Keratinocyte (primary cell): Measurements from ENCODE around the gene TMEM208. TPM values are rescaled to one million over a fixed set of nuclear protein-coding genes. Genes with fewer than 3 reads are reported as not detected.

Experiments used
- DNase-seq: peaks from one replicate; pipeline ENCODE4 v3.0.0-alpha.2; 2011; ENCODE audit warnings: low read depth, missing footprints, low spot score
- FAIRE-seq: peaks from 2 replicates; lab custom pipeline; 2011; peaks lifted over from hg19 to GRCh38; lab: Jason Lieb, UNC
- H2AFZ ChIP-seq: 2 replicates; pipeline ENCODE4 v1.6.0; 2012; ENCODE audit warnings: low read length, control low read depth, inconsistent platforms; ENCODE audit not compliant: control insufficient read depth
- H3K27ac ChIP-seq: 2 replicates; pipeline ENCODE4 v1.5.1; 2011; ENCODE audit warnings: low read length; ENCODE audit not compliant: control insufficient read depth, insufficient read depth
- H3K27me3 ChIP-seq: 3 replicates; pipeline ENCODE4 v1.6.0; 2011; ENCODE audit warnings: low read length; ENCODE audit not compliant: control insufficient read depth, insufficient read depth; ENCODE audit errors: extremely low read depth
- H3K36me3 ChIP-seq, 2 experiments: 2 replicates in 1 of 2; 3 replicates in 1 of 2; pipeline ENCODE4 v1.5.1; 2011; ENCODE audit warnings: low read length in 2 of 2, mild to moderate bottlenecking in 1 of 2; ENCODE audit not compliant: control insufficient read depth in 2 of 2, insufficient read depth in 2 of 2; ENCODE audit errors: extremely low read depth in 1 of 2
- H3K4me1 ChIP-seq: 3 replicates; pipeline ENCODE4 v1.5.1; 2011; ENCODE audit warnings: low read length; ENCODE audit not compliant: control insufficient read depth, insufficient read depth; ENCODE audit errors: extremely low read depth
- H3K4me2 ChIP-seq: 3 replicates; pipeline ENCODE4 v1.6.0; 2011; ENCODE audit warnings: low read depth, low read length; ENCODE audit not compliant: control insufficient read depth, insufficient read depth; ENCODE audit errors: extremely low read depth
- H3K4me3 ChIP-seq, 3 experiments: fragments of 200-600 bp in 1 of 3; sonication (generic) in 1 of 3; 2 replicates in 2 of 3; 3 replicates in 1 of 3; pipeline ENCODE4 v1.5.1; 2011 to 2016; ENCODE audit warnings: low read length in 3 of 3, mild to moderate bottlenecking in 3 of 3, control low read depth in 2 of 3, inconsistent platforms in 1 of 3, low read depth in 1 of 3, mixed read lengths in 1 of 3, mixed run types in 1 of 3, moderate library complexity in 1 of 3; ENCODE audit not compliant: control insufficient read depth in 2 of 3, insufficient read depth in 2 of 3; ENCODE audit errors: extremely low read depth in 1 of 3
- H3K79me2 ChIP-seq: 2 replicates; pipeline ENCODE4 v1.6.0; 2012; ENCODE audit warnings: low read length; ENCODE audit not compliant: control insufficient read depth, insufficient read depth
- H3K9ac ChIP-seq: 3 replicates; pipeline ENCODE4 v1.6.0; 2011; ENCODE audit warnings: low read length; ENCODE audit not compliant: control insufficient read depth, insufficient read depth; ENCODE audit errors: extremely low read depth
- H3K9me1 ChIP-seq: 3 replicates; pipeline ENCODE4 v1.6.0; 2011; ENCODE audit warnings: low read length; ENCODE audit not compliant: control insufficient read depth, insufficient read depth; ENCODE audit errors: extremely low read depth
- H3K9me3 ChIP-seq: 2 replicates; pipeline ENCODE4 v1.5.1; 2012; ENCODE audit warnings: low read depth, low read length; ENCODE audit not compliant: control insufficient read depth
- H4K20me1 ChIP-seq: 3 replicates; pipeline ENCODE4 v1.6.0; 2011; ENCODE audit warnings: low read length; ENCODE audit not compliant: control insufficient read depth, insufficient read depth; ENCODE audit errors: extremely low read depth
- CTCF ChIP-seq, 3 experiments: IDR thresholded peaks in 1 of 3; conservative IDR thresholded peaks in 1 of 3; optimal IDR thresholded peaks in 1 of 3; 2 replicates in 2 of 3; 3 replicates in 1 of 3; pipeline versions ENCODE3 to v1.5.1; 2011; ENCODE audit warnings: low read length in 3 of 3, mild to moderate bottlenecking in 3 of 3, moderate library complexity in 2 of 3, control low read depth in 1 of 3, inconsistent platforms in 1 of 3; ENCODE audit not compliant: insufficient read depth in 2 of 3; ENCODE audit errors: extremely low read depth in 1 of 3
- EZH2 ChIP-seq: IDR thresholded peaks from one replicate; pipeline ENCODE4 v1.6.1; 2012; ENCODE audit warnings: inconsistent platforms, mild to moderate bottlenecking, low read length, moderate library complexity
- dilution Hi-C: fragments of 300-500 bp; cut with MboI; formaldehyde crosslinking; loops from one replicate; pipeline ENCODE4 v1.7.0; 2020; ENCODE audit warnings: low sequenced_read_pairs; ENCODE audit not compliant: extremely low pct_ligation_motif_present
- polyA plus RNA-seq, 5 experiments: library from polyadenylated mRNA; depleted of rRNA in 3 of 5; stranded (reverse) in 3 of 5; stranded (forward) in 1 of 5; unstranded in 1 of 5; fragments of >200 nt; gene quantifications; 1 replicate in 1 of 5; 2 replicates in 3 of 5; 3 replicates in 1 of 5; pipeline versions ENCODE4 v1.2.1 to v1.2.3, GENCODE V29; 2011 to 2012; ENCODE audit warnings: missing spikeins in 2 of 5, low read depth in 1 of 5, low replicate concordance in 1 of 5

TMEM208 gene
- polyA plus RNA-seq, 1 donor (not counting 4 experiments of a cell fraction or from before 2014, with no cell fraction given) = 44.9 TPM

GRCh38 chr16:67184453-67184994, 42.4 kb upstream of the TMEM208 start:
- Histone ChIP-seq H3K79me2 (peaks cover 7% of the 10 kb centered on the region), H3K9ac (peak overlapping the region; percentile 86), H2AFZ (peak overlapping the region; percentile 87), H3K27me3 (no peaks in the 10 kb centered on the region), H3K4me1 (peaks cover 28% of the 10 kb centered on the region), H3K4me2 (peak overlapping the region; percentile 73), H3K27ac (no peak overlapping the region), H3K4me3 (peak overlapping the region; percentile 81 to 86 (median 82)), H3K9me3 (no peaks in the 10 kb centered on the region), H4K20me1 (no peaks in the 10 kb centered on the region), H3K9me1 (peaks cover 2% of the 10 kb centered on the region), H3K36me3 (peaks cover 0 to 3% of the 10 kb centered on the region in 2 experiments)
- no peak for TF ChIP-seq EZH2
- TF ChIP-seq CTCF (optimal IDR thresholded peaks at IDR 0.05 in 1 of 3, IDR thresholded peaks at IDR 0.05 in 1 of 3, conservative IDR thresholded peaks at IDR 0.05 in 1 of 3; ENCODE audit: extremely low read depth in 1 of 3, insufficient read depth in 2 of 3, low read length in 3 of 3) = no peak
- dilution Hi-C loops = no loop called here
- FAIRE-seq = no peak
- DNase-seq = no peak

GRCh38 chr16:67184995-67185650, 41.8 kb upstream of the TMEM208 start:
- dilution Hi-C loops = no loop called here
- Histone ChIP-seq H3K27me3 (no peaks in the 10 kb centered on the region), H3K27ac (no peak overlapping the region), H4K20me1 (no peaks in the 10 kb centered on the region), H3K9ac (no peak overlapping the region), H3K9me1 (peaks cover 2% of the 10 kb centered on the region), H3K79me2 (peaks cover 7% of the 10 kb centered on the region), H3K9me3 (no peaks in the 10 kb centered on the region), H3K36me3 (no peaks in the 10 kb centered on the region), H3K4me2 (peak overlapping the region; percentile 73), H3K4me1 (peaks cover 25% of the 10 kb centered on the region), H2AFZ (no peak overlapping the region), H3K4me3 (no peak overlapping the region)
- DNase-seq (peak; percentile 56), FAIRE-seq (peak; percentile 72)
- TF ChIP-seq EZH2 = no peak
- TF ChIP-seq CTCF (optimal IDR thresholded peaks at IDR 0.05 in 1 of 3, IDR thresholded peaks at IDR 0.05 in 1 of 3, conservative IDR thresholded peaks at IDR 0.05 in 1 of 3; ENCODE audit: extremely low read depth in 1 of 3, insufficient read depth in 2 of 3, low read length in 3 of 3) = peak; percentile 79 to 94 (median 82)
